NCI-H1092 (cell line): ENCODE data around the gene CD19.
"Not testable (repeated sequence)": the region's sequence is repeated elsewhere in the genome, so short reads cannot be mapped to it uniquely, and the experiment has no call there.

Source experiments
- DNase-seq: peaks from one replicate; lab custom pipeline; 2025; lab: John Stamatoyannopoulos, UW

Gene CD19

DNA sequence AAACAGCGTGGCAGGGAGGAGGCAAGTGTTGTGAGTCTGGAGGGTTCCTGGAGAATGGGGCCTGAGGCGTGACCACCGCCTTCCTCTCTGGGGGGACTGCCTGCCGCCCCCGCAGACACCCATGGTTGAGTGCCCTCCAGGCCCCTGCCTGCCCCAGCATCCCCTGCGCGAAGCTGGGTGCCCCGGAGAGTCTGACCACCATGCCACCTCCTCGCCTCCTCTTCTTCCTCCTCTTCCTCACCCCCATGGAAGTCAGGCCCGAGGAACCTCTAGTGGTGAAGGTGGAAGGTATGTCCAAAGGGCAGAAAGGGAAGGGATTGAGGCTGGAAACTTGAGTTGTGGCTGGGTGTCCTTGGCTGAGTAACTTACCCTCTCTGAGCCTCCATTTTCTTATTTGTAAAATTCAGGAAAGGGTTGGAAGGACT, at the start of gene CD19:
TSS of gene CD19 (plus strand) at position 171 of the 425 bp plus-strand sequence. CDS start at position 201, 30 bp downstream.
- DNase-seq: no peak

DNA sequence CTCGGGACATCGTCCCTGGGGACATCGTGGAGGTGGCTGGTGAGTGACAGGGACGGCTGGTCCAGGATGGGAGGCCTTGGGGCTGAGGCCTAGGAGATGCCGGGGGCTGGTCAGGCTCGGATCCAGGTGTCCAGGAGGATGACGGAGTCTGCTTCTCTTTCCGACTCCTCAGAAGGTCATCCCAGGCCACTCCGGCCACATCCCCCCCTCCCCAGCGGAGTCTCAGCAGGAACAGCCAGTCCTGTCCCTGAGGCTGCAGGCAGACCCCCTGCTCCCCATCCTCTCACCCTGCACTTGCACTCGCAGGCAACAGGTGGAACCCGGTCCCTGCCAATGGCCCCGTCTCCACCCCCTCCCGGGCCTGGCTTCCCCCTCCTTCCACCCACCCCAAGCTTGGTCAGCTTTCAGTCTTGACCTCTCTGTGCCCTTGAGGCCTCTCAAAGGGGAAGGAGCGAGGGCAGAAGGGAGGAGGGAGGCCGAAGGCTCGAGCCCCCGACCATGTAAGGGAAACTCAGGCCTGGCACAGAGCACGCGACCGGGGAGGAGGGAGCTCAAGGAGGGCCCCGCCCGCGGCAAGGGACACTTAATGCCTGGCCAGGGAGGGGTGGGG, 49.1 kb upstream of the CD19 start:
- DNase-seq: no peak

DNA sequence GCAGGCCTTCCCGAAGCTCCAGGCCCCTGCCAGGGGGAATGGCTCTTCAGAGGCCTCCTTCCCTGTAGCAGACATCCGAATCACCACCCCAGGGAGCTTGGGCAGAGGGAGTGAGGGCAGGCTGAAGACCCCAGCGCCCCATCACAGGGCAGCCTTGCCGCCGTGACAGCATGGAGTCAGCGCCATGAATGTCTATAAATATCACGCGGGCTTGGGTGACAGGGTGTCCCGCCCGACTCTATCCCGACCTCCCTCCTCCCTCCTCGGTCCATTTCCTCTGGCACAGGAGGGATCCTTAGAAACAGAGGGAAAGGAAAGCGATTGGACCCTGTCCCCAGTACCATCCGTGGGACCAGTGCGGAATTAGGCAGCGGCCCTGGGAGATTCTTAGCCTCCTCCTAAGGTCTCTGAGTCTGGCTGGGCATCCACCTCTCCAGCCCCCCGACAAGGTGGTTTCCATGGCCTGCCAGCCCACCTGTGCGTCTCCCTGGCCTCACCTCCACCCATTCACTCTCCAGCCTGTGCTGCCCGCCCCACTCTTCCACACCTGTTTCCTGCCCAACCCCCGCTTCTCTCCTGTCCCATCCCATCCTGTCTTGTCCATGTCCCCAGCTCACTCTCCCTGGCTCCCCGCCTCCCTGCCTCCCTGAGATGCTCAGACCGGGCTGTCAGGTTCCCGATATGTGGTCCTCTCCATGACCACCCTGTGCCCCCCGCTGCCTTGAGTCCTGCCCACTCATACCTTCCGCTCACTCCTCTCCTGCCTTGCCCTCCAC, 48.4 kb upstream of the CD19 start:
- DNase-seq: no peak

DNA sequence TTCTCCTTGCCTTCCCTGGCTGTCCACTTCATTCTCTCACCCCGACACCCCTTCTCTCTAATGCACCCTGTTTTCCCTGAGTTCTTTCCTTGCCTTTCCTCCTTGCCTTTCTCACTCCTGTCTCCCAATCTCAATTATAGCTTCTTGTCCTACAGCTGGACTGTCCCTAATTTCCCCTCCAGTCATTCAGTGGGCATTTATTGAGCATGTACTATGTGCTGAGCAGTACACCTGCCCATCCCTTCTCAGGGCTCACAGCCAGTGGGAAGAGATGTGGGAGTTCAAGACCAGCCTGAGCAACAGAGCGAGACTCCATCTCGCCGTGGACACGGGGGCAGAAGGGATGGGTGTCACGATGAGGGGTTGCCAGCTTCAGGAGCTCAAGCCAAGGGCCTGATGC, 47.7 kb upstream of the CD19 start:
- no peak for DNase-seq

- DNase-seq: no peak
Observed at GRCh38 chr16:28886945-28887344, 44.8 kb upstream of the CD19 start.

DNA sequence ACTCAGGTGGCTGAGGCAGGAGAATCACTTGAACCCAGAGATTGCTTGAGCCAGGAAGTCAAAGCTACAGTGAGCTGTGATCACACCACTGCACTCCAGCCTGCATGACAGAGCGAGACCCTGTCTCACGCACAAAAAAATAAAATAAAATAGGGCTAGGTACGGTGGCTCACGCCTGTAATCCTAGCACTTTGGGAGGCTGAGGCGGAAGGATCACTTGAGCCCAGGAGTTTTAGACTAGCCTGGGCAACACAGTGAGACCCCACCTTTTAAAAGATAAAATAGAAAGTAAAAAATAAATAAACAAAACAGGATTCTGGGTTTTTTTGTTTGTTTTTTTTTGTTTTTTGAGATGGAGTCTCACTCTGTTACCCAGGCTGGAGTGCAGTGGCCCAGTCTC, 41.4 kb upstream of the CD19 start:
- not testable (repeated sequence) for DNase-seq

DNA sequence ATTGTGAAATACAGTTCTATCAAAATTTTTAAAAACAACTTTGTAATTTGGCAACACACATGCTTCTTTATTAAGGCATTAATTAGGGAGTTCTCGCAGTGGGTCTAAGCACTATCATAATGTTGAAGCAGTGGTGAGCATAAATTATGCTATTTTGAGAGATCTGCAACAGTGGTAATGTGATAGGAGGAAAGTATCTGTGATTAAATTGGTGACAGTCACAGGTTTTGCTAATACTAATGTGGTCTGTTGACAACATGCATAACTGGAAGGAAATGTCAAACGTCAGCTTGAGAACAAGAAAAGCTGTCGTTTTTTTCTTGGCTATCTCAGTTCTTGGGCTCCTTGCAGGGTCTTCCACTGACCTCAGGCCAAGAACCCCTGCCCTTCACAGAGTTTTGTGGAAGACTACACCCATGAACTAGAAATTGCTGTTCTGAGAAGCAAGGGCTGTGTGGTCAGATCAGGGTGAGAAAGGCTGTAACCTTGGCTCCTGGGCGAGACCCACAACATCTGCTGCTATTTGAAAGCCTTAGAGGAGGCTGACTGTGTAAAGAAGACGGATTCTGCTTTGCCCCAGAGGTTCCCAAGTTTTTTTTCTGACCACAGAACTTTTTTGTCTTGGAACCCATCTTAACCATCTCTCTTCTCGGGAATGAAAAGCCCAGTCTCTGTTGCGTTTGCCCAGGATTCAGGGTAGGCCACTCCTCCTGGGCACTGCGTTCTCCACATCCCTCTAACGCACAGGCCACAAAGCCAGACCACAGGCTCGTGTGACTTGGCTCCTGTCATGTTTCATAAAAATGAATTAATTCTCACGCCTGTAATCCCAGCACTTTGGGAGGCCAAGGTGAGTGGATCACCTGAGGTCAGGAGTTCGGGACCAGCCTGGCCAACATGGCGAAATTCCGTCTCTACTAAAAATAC, 39.5 kb upstream of the CD19 start:
- no peak for DNase-seq

DNA sequence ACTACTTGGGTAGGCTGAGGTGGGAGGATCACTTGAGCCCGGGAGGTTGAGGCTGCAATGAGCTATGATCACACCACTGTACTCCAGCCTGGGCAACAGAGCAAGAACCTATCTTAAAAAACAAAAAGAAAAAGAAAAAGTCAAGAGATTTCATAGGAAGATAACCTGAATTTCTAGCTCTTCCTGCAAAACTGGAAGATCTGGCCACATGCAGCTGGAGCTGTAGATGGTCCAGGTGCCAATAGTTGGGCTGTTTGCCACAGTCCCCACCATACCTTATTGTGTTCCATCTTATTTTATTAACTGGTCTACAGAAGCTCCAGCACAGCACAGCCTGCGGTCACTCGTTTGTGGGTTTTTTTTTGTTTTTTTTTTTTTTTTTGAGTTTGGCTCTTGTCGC, 38.5 kb upstream of the CD19 start:
- no peak for DNase-seq

DNA sequence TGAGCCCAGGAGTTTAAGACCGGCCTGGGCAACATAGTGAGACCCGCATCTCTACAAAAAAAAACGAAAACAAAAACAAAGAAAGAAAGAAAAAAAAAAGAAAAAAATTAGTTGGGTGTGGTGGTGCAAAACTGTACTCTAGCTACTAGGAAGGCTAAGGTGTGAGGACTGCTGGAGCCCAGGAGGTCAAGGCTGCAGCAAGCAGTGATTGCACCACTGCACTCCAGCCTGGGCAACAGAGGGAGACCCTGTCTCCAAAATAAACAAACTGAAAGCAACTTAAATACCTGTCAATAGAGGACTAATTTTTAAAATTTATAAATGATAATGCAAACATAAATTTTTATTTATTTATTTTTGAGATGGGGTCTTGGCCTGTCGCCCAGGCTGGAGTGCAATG, 36.2 kb upstream of the CD19 start:
- no peak for DNase-seq

- DNase-seq: no peak
Observed at GRCh38 chr16:28897826-28898225, 33.9 kb upstream of the CD19 start.

DNA sequence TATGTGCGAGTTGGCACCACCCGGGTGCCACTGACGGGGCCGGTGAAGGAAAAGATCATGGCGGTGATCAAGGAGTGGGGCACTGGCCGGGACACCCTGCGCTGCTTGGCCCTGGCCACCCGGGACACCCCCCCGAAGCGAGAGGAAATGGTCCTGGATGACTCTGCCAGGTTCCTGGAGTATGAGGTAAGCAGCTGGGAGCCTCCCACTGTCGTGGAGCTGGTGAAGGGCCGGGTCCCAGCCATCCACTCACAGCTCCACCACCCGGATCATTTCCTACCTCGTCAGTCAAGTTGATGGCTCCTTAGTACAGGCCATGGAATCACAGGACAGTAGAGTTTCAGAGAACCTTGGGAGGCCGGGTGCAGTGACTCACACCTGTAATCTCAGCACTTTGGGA, 33.5 kb upstream of the CD19 start:
- DNase-seq: no peak

DNA sequence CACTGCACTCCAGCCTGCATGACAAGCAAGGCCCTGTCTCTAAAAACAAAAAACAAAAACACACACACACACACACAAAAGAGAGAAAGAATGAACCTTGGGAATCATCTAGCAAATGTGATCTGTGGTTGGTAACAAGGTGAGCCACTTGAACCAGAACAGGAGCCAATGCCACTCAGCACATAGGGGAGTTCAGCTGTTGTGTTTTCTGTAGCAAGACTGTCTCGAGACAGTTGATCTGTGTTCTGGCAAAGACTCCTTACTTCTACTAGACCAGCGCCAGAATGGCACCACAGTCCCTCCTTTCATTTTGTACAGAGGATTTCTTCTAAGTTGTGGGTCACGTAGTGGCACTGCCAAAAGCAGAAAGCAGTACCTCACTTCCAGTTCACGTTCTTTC, 32.8 kb upstream of the CD19 start:
- DNase-seq: no peak

DNA sequence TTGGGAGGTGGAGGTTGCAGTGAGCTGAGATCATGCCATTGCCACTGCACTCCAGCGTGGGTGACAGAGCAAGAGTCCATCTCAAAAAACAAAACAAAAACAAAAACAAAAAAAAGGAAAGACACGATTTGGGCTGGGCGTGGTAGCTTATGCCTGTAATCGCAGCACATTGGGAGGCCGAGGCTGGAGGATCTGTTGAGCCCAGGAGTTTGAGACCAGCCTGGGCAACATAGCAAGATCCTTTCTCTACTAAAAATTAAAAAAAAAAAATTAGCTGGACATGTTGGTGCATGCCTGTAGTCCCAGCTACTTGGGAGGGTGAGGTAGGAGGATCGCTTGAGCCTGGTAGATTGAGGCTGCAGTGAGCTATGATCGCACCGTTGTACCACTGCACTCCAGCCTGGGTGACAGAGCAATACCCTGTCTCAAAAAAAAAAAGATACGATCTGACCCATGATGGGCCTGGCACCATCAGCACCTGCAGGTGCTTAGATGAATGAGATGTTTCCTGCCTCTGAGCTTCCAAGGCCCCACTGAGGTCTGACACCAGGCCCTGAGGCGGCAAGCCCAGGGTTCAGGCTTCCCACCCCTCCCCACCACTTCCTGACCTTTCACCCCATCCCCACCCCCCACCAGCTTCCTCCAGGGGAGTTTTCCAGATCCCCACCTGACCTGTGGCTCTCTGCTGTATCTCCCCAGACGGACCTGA, 31.7 kb upstream of the CD19 start:
- DNase-seq: no peak

- DNase-seq: no peak
Observed at GRCh38 chr16:28900601-28901000, 31.2 kb upstream of the CD19 start.

DNA sequence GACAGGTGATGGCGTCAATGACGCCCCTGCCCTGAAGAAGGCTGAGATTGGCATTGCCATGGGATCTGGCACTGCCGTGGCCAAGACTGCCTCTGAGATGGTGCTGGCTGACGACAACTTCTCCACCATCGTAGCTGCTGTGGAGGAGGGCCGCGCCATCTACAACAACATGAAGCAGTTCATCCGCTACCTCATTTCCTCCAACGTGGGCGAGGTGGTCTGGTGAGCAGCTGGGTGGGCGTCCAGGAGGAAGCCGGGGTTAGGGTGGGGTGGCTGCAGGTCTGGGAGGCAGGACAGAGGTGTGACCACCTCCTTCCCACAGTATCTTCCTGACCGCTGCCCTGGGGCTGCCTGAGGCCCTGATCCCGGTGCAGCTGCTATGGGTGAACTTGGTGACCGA, 29.9 kb upstream of the CD19 start:
- no peak for DNase-seq

- DNase-seq: no peak
Observed at GRCh38 chr16:28902909-28903308, 28.9 kb upstream of the CD19 start.

DNA sequence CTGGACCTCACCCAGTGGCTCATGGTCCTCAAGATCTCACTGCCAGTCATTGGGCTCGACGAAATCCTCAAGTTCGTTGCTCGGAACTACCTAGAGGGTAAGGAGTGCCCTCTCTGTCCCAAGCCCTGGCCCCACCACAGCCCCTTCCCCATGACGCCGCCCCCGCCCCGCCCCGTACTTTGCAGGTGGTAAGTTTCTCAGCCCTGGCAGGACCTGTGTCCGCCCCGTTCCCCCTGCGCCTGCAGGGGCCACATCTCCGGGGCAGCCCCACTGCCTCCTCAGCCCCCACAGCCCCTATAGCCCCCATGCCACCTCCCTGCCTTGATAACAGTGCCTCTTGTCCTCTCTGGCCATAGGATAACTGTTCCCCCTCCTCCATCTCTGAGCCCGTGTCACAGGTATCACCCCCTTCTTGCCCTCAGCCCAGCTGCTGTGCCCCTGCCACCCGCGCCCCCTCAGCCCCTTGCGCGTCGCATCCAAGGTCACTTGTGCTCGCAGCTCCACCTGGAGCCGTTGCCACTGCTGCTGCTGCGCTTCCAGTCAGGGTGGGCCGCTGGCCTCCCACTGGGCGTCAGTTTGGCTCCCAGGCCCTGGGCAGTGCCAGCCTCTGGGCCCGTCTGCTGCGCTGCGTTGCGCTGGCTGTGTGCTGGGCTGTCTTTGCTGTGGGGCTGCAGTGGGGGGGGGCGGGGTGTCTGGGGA, 28.3 kb upstream of the CD19 start:
- DNase-seq: no peak

- DNase-seq: no peak
Observed at GRCh38 chr16:28904363-28904762, 27.4 kb upstream of the CD19 start.

DNA sequence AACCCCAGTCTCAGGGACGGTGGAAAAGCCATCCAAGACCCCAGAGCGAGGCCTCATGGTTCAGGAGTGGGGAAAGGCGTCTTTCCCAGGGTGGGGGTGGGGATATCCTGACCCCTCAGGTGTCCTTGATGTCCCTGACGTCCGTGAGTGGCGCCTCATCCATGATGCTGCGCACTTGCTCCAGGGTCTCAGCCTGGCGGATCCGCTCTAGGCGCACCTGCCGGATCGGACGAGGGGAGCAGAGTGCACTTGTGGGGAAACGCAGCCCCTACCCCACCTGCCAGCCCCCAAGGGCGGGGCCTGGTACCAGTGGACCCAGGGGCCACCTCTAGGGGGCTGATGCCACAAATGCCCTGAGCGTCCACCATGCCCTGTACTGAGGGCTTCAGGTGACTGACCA, 26.9 kb upstream of the CD19 start:
- no peak for DNase-seq

GRCh38 chr16:28905229-28905754, 26.5 kb upstream of the CD19 start:
- no peak for DNase-seq

GRCh38 chr16:28905800-28906372, 25.9 kb upstream of the CD19 start:
- no peak for DNase-seq
